Right atrium auricular region (tissue), 2 donors: Measurements from ENCODE around the gene ADAM33. TPM values are rescaled to one million over a fixed set of nuclear protein-coding genes. Genes with fewer than 3 reads are reported as not detected.

Source experiments
- DNase-seq: peaks from one replicate; pipeline ENCODE4 v3.0.0-alpha.2; 2019; ENCODE audit warnings: low spot score
- H3K27ac ChIP-seq, 2 donors: fragments of 200-600 bp; sonication (generic); 1 replicate in 1 of 2; 2 replicates in 1 of 2; pipeline ENCODE4 v1.5.1; 2016 to 2019
- H3K27me3 ChIP-seq, 2 donors: fragments of 200-600 bp; sonication (generic); one replicate each; pipeline versions ENCODE4 v1.5.1 to v1.6.0; 2017 to 2019
- H3K36me3 ChIP-seq: fragments of 200-600 bp; sonication (generic); one replicate; pipeline ENCODE4 v1.5.1; 2016
- H3K4me1 ChIP-seq, 2 donors: fragments of 200-600 bp; sonication (generic); one replicate each; pipeline versions ENCODE4 v1.5.1 to v1.6.0; 2017 to 2019
- H3K4me3 ChIP-seq, 2 donors: fragments of 200-600 bp; sonication (generic); 1 replicate in 1 of 2; 2 replicates in 1 of 2; pipeline ENCODE4 v1.5.1; 2017 to 2019; ENCODE audit warnings: mild to moderate bottlenecking in 1 of 2, moderate library complexity in 1 of 2
- H3K9me3 ChIP-seq, 2 donors: fragments of 200-600 bp; sonication (generic); one replicate each; pipeline ENCODE4 v1.5.1; 2019
- CTCF ChIP-seq, 2 donors: fragments of 200-600 bp; sonication (generic); IDR thresholded peaks; one replicate each; pipeline ENCODE4 v1.5.1; 2019; ENCODE audit warnings: antibody characterized with exemption in 2 of 2
- total RNA-seq, 2 donors: library from RNA; depleted of rRNA; stranded (reverse); fragments of >200 nt; gene quantifications; one replicate each; pipeline ENCODE4 v1.1.0, GENCODE V29; 2016

ADAM33 gene
- total RNA-seq, 2 donors from 2014 or later = 9.7 to 13.8 TPM

DNA sequence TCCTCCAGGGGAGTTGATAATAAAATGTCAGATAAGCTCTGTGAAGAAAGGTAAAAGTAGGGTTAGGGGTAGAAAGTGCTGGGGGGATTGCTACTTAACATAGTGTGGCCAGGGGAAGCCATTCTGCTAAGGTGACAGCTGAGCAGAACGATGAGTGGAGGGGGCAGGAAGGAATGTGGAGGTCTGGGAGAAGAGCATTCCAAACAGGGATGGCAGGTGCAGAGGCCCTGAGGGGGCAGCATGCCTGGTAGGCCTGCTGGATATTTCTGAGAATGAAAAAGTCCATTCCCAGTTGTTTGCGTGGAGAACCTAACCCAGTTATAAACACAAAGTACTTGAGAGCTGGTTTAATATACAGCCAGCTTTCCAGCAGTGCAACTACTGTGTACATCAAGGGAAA lies 27.9 kb downstream of the ADAM33 start:
- H3K4me1 ChIP-seq = no peaks in the 10 kb centered on the region
- TF ChIP-seq CTCF (IDR thresholded peaks at IDR 0.05) = no peak
- H3K9me3 ChIP-seq = no peaks in the 10 kb centered on the region
- no peak for DNase-seq
- no peak overlapping the region for H3K4me3 ChIP-seq
- peaks cover 7% of the 10 kb centered on the region for H3K36me3 ChIP-seq
- no peak overlapping the region for H3K27ac ChIP-seq
- H3K27me3 ChIP-seq = no peaks in the 10 kb centered on the region

GRCh38 chr20:3652676-3653596 lies 28.9 kb downstream of the ADAM33 start:
- Histone ChIP-seq H3K36me3 (peaks cover 14% of the 10 kb centered on the region), H3K9me3 (no peaks in the 10 kb centered on the region), H3K4me1 (no peaks in the 10 kb centered on the region), H3K4me3 (no peak overlapping the region), H3K27me3 (no peaks in the 10 kb centered on the region), H3K27ac (no peak overlapping the region)
- TF ChIP-seq CTCF (IDR thresholded peaks at IDR 0.05) = no peak
- no peak for DNase-seq

DNA sequence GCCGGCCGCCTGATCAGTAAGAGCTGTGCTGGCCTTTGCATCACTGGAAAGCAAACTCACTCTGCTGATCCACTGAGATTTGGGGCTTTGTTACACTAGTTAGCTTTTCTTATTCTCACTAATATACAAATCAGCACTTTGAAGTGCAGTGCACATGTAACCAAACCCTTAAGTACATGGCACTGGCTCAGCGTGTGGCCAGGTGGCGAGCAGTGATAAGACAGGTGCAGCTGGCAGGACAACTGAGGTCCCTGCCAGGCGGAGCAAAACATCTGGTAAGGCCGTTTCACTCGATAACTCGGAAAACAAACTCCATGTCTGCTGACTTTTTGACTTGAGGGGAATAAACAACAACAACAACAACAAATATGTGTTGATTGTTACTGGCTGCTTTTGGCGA lies 29.6 kb downstream of the ADAM33 start:
- no peaks in the 10 kb centered on the region for H3K4me1 ChIP-seq
- DNase-seq = no peak

GRCh38 chr20:3651204-3651962 lies 30.4 kb downstream of the ADAM33 start:
- no peak for DNase-seq
- no peak overlapping the region for H3K27ac ChIP-seq
- no peaks in the 10 kb centered on the region for H3K27me3 ChIP-seq
- H3K9me3 ChIP-seq = no peaks in the 10 kb centered on the region
- no peak overlapping the region for H3K4me3 ChIP-seq
- H3K36me3 ChIP-seq = peaks cover 19% of the 10 kb centered on the region
- H3K4me1 ChIP-seq = no peaks in the 10 kb centered on the region
- no peak for TF ChIP-seq CTCF (IDR thresholded peaks at IDR 0.05)

More for the DNA sequence above, 29.6 kb downstream of the ADAM33 start:
- Histone ChIP-seq H3K9me3 (no peaks in the 10 kb centered on the region), H3K4me3 (no peak overlapping the region), H3K27me3 (no peaks in the 10 kb centered on the region), H3K27ac (no peak overlapping the region), H3K36me3 (peaks cover 14% of the 10 kb centered on the region)
- TF ChIP-seq CTCF (IDR thresholded peaks at IDR 0.05) = no peak

DNA sequence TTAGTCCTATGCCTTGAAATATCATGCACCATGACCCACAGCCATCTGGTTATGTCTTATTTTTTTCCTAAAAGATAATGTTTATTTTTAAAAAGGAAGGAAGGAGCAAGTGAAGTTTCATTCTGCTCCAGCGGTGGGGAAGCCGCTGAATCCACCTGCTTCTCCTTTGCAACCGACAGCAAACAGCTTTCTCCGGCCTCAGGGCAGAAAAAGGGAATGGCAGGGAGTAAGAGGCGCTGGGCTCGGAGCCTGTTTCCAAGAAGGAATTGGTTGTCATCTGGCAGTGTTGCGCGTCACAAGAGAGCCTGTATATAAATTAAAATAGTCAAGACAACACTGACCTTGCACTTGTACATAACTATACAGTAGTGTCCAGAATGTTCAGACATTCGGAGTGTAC lies 32.9 kb downstream of the ADAM33 start:
- peaks cover 28% of the 10 kb centered on the region for H3K36me3 ChIP-seq
- DNase-seq = no peak

More for the DNA sequence above, 32.9 kb downstream of the ADAM33 start:
- H3K9me3 ChIP-seq = no peaks in the 10 kb centered on the region
- no peak overlapping the region for H3K27ac ChIP-seq
- H3K27me3 ChIP-seq = no peaks in the 10 kb centered on the region
- TF ChIP-seq CTCF (IDR thresholded peaks at IDR 0.05) = no peak
- no peaks in the 10 kb centered on the region for H3K4me1 ChIP-seq
- H3K4me3 ChIP-seq = no peak overlapping the region
